COR-L47 (cell line): ENCODE measurements around the gene TMEM229B.

Experiments used
- DNase-seq: peaks from one replicate; lab custom pipeline; 2025; lab: John Stamatoyannopoulos, UW

Gene TMEM229B

DNA sequence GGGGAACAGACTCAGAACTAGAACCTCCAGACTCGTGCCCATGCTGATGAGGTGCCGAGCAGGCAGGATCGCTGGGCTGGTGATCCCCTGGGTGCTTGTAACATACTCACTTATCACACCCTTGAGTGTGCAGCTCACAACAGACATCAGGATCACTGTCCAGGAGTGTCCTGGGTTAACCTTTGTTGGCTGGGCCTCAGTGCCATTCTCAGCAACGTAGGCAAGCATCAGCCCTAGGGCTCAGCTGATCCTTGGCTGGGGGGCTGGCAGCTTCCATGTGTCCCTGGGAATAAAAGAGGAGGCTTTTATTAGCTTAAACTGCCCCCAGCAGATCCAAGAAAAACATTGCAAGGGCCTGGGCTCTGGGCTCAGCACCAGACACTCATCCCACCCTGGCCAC lies 1.6 kb downstream of the TMEM229B start:
- DNase-seq: no peak

DNA sequence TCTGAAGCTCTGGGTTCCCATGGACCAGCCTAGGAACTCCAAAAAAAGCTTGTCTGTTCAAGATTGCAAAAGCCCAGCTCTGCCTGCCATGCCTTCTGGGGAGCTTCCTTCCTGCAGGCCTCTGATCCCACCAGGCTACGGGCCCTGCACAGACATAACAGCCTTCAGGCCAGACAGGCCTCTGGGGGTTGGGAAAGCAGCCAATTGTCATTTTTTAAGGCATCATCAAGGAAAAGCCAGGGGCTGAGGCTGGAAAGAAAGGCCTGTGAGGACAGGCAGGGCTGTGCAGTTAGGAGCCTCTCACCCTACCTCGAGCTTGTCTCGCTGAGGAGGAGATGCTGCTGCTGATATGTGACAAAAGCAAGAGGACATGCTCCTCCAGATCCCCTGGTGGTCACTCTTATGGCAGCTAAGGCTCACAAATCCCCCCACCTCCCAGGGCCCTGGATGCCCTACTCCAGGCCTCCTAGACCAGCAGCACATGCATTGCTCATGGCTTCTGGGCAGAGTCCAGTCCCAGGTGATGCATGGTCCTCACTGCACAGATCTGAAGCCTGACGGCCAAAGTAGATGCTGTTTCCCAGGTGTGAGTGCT lies 2.9 kb downstream of the TMEM229B start:
- no peak for DNase-seq

DNA sequence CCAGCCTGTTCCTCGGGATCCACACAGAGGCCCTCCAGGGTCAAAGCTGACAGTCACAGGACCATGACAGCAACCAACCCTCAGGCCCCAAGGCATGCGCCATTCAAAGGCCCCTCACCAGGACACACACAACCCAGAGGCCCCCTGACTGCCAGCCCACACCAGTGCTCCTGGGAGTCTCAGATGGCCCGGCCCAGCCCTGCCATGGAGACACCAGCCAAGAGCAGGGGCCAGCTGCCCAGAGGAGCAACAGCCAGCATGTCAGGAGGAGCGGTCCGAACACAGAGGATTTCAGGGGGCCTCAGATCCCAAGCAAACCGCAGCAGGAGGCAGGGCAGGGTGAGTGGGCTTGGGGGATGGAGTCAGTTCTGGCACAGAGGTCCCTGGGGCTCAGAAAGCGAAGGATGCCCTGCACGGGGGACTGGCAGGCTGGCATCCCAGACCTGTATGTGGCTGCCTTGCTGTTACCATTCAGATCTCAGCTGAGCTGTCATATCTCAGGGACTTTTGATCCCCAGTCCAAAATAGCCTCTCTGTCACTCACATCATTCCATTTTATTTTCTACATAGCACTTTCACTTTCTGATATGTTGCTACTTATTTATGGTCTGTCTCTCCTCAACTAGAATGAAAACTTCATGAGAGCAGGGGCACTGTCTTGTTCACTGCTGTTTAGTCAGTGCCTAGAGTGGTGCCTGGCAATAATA lies 4.8 kb downstream of the TMEM229B start:
- no peak for DNase-seq

DNA sequence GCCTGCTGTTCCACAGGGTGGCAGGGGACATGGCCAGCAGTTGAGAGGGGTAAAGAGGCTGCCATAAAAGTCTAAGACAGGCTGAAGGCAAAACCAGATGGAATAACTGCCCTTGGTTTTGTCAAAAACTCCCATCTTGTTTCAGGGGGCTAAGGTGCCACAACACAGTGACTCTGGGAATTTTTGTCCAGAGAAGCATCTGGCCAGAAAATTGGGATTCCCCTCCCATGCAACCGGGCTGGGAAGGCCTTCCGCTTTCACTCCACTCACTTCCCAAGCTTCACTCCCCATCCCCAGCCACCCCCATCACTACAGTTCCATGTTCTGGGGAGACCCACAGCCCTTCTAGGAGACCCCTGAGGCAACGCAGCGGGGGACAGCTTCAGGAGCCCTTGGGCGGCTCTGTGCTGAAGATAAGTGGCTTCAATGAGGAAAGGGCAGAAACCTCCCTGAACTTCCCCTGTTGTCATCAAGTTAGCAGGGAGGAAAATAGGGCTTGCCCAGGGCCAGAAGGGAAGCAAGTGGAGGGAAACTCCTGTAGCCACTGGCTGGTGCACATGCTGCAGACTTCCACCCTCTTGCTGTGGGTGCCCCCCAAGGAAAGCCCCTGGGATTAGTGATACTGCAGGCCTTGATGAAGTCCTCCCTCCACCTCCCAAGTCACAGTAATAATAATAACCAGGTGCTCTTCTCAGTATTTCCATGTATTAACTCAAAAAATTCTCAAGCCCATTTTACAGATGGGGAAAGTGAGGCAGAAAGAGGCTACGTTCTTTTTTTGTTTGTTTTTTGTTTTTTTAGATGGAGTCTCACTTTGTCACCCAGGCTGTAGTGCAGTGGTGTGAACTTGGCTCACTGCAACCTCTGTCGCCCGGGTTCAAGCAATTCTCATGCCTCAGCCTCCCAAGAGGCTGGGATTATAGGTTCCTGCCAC lies 6.0 kb downstream of the TMEM229B start:
- no peak for DNase-seq

DNA sequence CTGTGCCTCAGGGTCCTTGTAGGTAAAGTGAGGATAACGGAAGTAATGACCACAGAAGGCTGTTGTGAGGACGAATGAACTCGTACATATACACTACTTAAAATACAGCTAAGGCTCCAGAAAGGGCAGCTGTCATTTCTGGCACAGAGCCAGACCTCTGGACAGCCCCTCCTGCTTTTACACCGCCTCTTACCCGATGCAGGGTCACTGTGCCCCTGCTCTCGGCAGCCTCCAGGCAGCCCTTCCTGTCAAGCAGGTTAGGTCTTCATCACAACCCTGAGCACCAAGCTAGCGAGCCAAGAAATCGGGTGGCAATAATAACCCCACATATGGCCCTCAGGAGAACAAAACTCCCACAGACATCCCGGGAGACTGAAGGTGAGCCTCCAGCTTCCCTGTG lies 8.5 kb downstream of the TMEM229B start:
- peak; percentile 27 for DNase-seq

DNA sequence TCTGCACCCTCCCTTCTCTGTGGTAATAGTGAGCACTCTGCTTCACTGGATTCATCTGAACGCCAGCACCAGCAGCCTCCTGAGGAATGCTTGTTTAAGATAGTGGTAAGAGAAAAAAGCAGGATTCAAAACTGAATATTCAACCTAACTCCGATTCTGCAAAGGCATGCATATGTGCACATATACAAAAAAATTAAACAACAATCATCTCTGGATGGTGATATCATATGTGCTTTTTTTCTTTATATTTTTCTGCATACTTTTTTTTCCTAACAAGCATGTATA lies 9.8 kb downstream of the TMEM229B start:
- DNase-seq: no peak

DNA sequence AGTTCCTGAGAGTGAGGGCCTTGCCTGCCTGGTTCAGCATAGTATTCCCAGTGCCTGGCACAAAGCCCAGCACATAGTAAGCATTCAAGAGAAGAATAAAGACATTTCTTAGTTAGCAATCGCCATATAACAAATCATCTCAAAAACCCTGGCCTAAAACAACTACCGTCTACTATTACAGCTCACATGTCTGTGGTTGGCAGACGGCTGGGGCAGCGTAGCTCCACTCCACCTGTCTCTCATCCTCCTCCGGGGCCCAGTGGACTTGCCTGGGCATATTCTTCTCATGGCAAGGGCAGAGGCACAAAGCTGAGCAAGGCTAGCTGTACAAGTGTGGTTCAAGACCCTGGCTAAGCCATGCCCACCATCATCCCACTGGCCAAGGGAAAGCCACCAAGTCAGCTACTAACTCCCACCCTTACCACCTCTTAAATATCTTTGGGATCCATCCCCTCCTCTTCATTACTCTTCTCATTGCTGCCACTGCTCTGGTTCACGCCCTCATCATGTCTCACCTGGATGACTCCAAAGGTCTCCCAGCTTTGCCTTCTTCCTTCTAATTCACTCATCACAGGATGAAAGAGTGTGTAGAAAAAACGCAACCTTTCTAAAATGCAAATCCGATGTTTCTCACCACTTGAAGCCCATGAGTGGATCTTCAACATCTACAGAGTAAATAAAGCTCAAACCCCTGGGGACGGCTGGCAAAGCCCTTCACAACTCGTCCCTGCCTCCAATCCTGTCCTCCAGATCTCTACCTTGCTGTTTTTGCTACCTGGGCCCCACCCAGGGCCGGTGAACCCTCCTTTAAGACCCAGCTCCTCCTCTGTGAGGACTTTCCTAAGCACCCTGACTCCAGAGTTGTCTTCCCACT lies 10.4 kb downstream of the TMEM229B start:
- DNase-seq: no peak

DNA sequence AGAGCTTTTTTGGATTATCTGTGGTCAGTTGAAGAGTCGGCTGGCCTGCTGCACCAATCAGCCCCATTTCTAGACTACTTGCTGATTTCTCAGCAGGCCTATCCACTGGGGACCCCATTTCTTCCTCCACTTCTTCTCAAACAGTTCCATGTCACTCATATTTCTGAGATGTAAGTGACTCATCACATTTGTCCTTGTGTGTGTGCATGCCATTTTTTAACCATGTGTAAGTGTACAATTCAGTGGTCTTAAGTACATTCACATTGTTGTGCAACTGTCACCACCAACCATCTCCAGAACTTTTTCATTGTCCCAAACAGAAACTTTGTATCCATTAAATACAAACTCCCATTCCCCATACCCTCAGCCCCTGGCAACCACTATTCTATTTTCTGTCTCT lies 14.2 kb downstream of the TMEM229B start:
- no peak for DNase-seq

DNA sequence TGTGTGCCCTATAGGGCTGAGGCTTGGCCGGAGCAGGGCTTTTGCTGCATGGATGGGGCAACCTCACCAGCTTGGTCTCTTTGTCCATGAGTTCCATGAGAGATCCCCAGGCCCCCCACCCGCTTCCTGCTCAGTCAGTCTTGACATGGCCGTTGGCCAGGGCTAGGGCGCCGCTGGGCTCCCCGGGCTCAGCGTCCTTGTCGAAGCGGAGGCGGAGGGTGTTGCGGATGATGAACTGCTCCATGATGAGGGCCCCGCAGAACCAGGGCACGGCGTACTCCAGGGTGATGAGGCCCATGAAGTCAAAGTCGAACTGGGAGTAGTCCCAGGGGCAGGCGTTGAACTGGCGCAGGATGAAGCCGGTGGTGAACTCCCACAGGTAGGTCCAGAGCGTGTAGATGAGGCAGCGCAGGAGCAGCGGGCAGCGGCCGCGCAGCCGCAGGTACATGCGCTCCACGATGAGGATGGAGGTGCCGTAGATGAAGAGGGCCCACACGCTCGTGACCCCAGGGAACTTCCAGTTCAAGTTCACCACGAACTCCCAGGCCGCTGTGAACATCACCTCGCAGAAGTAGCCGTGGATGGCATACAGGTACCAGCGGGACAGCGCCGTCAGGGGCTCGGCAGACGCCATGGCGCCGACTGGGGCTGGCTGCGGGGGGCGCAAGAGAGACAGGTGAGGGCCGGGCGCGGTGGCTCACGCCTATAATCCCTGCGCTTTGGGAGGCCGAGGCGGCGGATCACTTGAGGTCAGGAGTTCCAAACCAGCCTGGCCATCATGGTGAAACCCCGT lies 15.0 kb downstream of the TMEM229B start:
- no peak for DNase-seq

DNA sequence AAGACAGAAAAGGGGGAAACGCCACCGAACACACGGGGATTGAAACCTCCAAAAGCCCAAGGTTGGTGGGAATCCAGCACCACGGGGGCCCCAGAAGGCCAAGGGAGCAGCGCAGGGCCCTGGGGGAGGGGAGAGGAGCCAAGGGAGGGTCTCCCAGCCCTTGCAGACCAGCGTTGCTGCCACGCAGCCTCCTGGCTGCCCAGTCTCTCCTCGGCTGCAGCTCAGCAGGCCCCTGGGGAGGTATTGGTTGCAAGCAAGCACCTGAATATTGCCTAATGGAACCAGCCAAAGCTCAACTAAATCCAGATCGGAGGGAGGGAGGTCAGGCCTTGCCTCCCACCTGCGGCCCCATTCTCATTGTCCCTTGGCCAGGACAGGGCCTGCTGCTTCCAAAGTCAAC lies 15.8 kb downstream of the TMEM229B start:
- DNase-seq: no peak

DNA sequence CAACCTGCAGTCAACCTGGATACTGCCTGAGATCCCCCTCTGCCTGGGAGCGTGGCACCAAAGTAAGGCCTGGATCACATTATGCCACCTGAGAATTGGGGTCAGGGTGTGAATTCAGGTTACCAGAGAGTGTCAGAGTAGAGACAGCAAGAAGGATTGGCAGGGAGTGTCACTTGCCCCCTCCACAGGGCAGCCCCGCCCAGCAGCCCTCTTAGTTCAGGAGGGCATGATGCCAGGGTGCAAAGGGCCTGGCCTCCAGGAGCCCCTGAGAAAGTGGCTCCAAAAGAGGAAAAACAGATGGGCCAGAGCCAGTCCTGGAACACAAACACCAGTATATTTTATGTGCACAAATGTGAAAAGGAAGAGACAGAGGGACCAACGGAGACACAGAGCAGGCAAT lies 18.6 kb downstream of the TMEM229B start:
- DNase-seq: no peak

DNA sequence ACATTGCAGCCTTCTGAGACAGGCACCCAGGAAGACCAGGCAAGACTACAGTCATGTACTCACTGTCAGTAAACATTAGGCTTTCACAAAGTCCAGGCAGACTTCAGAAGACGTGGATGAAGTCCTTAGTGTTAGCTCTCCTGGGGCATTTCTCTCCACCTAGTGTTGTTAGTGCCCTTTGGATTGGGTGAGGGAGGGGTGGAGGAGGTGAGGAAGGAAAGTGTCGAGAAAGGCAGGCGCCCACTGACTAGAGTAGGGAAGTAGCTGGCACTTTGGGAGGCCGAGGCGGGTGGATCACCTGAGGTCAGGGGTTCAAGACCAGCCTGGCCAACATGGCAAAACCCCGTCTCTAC lies 20.2 kb downstream of the TMEM229B start:
- no peak for DNase-seq

DNA sequence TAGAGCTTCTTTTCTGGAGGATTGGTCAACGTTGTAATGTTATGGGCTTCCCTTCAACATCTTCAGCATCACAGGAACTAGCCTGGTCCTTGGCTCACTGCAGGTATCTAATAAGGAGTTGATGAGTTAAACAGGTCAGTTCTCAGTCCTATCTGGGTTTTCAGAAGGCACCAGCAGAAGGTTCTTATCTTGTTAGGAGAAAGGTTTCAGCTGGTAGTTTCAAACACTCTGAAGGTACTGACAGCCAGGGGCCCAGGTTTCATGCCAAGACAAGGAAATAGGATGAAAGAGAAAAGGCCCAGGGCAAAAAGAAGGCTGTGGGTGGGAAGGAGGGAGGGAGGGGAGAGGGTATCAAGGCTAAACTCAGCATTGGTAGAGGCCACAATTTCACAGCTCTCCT lies 21.4 kb downstream of the TMEM229B start:
- no peak for DNase-seq

DNA sequence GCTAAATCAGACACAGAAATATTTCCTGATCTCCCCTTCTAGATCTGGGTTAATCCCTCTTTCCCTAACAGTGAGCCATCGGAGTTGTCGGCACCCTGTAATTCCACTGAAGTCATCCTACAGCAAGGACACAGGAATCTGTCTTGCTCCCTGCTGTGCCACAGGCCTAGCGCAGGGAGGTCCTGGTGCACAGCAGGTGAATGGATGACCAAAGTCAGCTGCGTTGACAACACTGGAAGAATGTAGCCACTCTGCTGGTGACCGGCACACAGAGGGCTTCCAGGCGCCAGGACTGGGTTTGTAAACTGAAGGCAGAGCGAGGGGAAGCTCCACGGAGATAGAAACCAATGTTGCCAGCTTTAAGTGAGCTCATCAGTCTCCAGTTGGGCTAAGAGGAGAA lies 23.6 kb downstream of the TMEM229B start:
- no peak for DNase-seq

DNA sequence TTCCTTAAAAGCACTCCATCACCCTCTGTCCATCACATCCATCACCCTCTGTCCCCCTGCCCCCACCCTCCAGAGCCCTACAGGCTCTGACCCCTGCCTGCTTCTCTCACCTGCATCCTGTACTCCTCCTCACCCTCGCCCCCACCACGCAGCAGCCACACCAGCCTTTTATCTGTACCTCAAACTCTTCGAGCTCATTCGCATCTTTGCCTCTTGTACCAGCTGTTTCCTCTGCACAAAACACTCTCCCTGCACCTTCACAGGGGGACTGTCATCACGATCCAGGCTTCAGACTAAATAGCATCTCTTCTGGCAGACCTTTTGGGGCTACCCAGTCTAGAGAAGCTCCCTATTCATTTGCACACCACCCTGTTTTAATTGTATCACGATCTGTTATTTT lies 24.1 kb downstream of the TMEM229B start:
- no peak for DNase-seq

DNA sequence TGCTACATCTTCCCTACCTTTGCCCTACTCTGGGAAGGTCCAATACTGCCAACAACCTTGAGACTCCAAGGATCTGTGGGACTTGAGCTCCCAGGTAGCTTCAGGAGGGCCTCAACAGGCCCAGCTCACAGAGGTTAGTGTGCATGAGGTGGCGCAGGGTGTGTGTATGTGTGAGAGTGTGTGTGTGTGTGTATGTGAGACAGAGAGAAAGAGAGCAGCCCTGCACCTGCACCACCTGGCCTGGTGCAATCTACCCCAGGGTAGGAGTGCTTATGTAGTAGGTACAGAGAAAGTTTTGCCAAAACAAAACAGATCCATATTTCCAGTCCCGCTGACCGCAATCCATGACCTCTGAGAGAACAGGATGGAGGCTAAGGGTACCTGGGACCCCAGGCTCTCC lies 24.6 kb downstream of the TMEM229B start:
- no peak for DNase-seq

DNA sequence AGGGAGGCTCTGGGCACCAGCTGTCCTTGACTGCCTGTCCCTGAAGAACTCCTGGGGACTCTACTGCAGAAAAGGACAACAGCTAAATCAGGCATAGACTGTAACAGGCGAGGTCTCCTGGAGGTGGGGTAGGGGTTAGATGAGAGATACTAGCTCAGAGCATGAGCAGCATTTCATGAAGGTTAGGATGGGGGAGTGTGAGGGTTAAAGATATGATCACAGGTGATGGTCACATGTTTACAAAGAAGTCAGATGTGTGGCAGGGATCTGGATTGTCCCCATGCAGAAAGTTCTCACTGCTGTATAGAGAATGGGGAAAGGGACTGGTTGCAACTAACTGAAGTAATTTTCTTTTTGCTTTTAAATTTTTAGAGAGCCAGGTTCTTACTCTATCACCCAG lies 26.5 kb downstream of the TMEM229B start:
- no peak for DNase-seq

DNA sequence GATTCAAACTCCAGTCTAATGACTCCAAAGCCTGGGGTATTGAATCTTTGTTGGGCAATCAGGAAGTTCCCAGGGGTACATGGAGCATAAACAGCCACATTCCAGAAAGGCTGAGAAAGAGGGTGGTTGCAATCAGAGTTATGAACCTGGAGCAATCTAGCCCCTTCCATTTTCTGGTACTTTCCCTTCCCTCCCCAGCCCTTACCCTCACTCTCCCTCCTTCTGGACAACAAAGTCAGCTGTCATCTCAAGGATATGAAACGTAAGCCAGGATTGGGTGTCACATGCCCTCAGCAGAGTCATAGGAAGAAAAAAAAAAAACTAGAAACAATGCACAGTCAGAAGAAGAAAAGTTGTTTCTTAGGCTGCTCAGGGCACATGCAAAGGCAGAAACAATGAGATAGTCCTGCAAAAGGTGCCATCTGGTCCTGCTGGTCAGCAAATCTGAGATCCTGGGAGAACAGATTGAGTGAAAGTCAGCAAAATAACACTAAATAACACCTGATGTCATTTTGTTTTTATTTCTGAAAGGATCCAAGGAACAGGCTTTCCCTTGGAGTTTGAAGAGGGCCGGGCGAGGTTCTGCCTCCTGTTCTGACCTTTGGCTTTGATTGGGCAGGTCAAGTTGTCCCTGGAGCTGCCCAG lies 27.1 kb downstream of the TMEM229B start:
- DNase-seq: no peak

DNA sequence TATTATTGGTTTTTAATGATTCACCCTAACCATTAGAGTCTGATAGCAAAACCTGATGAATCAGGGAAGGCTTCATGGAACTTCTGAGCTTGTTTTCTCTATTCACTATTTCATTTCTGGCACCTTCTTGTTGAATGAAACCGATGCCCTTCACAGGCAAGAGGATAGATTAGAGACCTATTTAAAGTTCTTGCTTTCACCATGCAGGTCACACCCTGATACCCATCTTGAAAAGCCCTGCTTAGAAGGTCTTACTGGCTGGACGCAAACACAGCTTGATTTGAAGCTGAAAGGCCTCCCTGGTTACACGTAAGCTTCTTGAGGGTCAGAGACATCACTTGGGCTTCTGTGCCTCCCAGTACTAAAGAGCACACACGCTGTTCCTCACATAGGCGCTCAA lies 29.2 kb downstream of the TMEM229B start:
- DNase-seq: no peak

DNA sequence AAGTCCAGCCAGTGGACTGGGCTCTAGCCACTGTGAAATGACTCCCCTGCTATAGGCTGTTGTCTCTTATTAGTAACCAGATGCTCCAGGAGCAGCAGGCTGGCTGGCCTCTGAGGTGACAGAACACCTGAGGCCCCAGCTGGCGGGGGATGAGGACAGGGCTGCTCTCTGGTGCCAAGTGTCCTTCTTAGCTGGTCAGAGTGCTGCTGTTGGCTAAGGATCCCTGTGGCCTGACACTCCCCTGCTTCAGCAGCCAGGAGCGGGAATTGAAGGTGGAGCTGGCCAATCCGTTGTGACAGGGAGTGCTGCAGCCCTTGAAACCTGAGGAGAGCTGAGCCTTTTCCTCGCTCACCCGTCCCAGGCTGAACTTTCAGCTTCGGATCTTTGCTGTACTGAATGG lies 30.7 kb downstream of the TMEM229B start:
- no peak for DNase-seq

DNA sequence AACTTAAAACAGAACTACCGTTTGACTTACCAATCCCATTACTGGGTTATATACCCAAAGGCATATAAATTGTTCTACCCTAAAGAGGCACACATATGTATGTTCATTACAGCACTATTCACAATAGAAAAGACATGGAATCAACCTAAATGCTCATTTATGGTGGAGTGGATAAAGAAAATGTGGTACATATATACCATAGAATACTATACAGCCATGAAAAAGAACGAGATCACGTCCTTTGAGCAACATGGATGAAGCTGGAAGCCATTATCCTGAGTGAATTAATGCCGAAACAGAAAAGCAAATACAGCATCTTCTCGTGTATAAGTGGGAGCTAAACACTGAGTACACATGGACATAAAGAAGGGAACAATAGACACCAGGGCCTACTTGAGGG lies 31.8 kb downstream of the TMEM229B start:
- DNase-seq: no peak
